ENCODE results near the gene KRTAP13-4.

Gene KRTAP13-4

DNA sequence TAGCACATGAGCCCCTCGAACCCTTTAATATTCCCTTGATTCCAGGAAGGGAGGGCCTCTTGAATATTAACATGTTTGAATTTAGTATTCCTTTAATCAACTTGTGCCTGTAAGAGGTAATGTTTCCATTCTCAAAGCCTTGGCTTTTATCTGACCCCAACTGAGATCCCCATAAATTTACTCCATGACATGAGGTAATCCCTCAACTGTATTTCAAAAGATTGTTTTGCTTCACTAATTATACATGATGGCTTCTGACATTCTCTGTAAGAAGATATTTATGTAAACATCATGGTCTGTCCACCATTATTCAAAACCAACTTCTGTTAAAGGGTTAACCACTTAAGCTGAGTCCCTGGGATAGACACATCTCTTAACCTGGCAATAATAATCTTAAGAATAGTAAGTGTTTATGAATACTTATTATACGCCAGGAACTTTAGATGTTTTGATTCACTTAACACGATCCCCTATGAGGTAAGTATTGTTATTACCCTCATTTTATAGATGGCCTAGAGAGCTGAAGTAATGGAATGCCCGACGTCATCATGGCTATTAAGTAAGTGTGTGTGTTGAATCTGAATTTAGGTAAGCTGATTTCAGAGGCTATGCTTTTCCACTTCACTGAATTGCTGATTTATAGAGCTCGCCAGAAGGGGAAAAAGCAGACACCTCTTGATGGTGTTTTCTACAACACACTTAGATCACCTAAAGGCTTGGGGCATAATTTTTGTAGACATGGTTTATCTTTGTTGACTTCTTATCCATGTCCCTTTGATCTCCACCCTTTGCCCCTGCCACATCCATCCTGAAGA, 39.1 kb downstream of the KRTAP13-4 start:
- no peak for DNase-seq (ENCODE audit: low spot score)
- no peak overlapping the region for H3K27ac ChIP-seq (replicated peaks; ENCODE audit: low read length)

DNA sequence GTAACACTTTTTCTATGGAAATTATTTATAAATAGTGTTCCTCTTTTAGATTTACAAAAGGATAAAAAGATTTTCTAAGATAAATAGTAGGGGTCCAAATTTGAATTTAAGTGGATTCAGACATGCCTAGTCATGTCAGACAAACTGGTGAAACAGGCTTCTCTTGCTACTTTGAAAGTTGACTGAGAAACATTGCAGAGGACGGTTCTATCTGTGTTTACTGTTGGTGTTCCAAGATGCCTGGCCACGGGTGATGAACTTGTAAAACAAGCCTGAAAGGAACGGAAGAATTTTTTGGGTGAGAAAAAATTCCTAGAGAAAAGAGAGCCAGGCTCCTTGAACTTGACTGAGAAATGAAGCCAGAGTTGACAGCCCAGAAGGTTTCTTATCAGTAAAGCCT, 48.0 kb downstream of the KRTAP13-4 start:
- no peak overlapping the region for H3K9ac ChIP-seq (ENCODE audit: low read depth, low read length, poor library complexity)
- no peaks in the 10 kb centered on the region for H3K27me3 ChIP-seq (ENCODE audit: control insufficient read depth in 3 of 3, insufficient read depth in 3 of 3, low read depth in 1 of 3, low read length in 3 of 3)
- no peak overlapping the region for H2AK5ac ChIP-seq (ENCODE audit: low read depth, low read length)
- H4K91ac ChIP-seq (ENCODE audit: low read depth, low read length, poor library complexity) = no peak overlapping the region
- no peaks in the 10 kb centered on the region for H3K36me3 ChIP-seq (replicated peaks in 1 of 2; ENCODE audit: control insufficient read depth in 2 of 2, insufficient read depth in 2 of 2, low read length in 2 of 2)
- H2AFZ ChIP-seq (ENCODE audit: low read length) = no peak overlapping the region
- H2BK12ac ChIP-seq (ENCODE audit: low read length) = no peak overlapping the region
- no peaks in the 10 kb centered on the region for H3K9me3 ChIP-seq (replicated peaks in 1 of 2; ENCODE audit: control insufficient read depth in 2 of 2, insufficient read depth in 1 of 2, low read depth in 1 of 2, low read length in 2 of 2)
- no peak overlapping the region for H2BK120ac ChIP-seq (ENCODE audit: low read depth, low read length)
- no peak for DNase-seq (ENCODE audit: low spot score)
- no peak overlapping the region for H3K4me3 ChIP-seq (ENCODE audit: low read length in 2 of 2)
- H4K8ac ChIP-seq (ENCODE audit: low read depth, low read length) = no peak overlapping the region
- H3K79me1 ChIP-seq (ENCODE audit: low read depth, low read length) = no peaks in the 10 kb centered on the region
- H3K4me1 ChIP-seq (ENCODE audit: control insufficient read depth in 2 of 2, insufficient read depth in 1 of 2, low read depth in 1 of 2, low read length in 2 of 2) = no peaks in the 10 kb centered on the region
- H2BK5ac ChIP-seq (ENCODE audit: low read length) = no peak overlapping the region
- no peak overlapping the region for H3K18ac ChIP-seq (ENCODE audit: low read length)
- H3K14ac ChIP-seq (ENCODE audit: low read length) = no peak overlapping the region
- H3K4ac ChIP-seq (ENCODE audit: low read length) = no peak overlapping the region
- H3K27ac ChIP-seq (replicated peaks; ENCODE audit: low read length) = no peak overlapping the region
- no CpG with 5 or more reads among the region's 3 CpGs for WGBS, 2 donors (ENCODE audit: extremely low coverage in 2 of 2, insufficient read length in 2 of 2, insufficient replicate concordance in 1 of 2)
- no peak overlapping the region for H3K23ac ChIP-seq (ENCODE audit: low read depth, low read length, poor library complexity)
- no peak overlapping the region for H3K4me2 ChIP-seq (ENCODE audit: insufficient read depth, low read length, poor library complexity, severe bottlenecking)
- no peak overlapping the region for H2BK15ac ChIP-seq (ENCODE audit: low read length)

More for the DNA sequence above, 39.1 kb downstream of the KRTAP13-4 start:
- Histone ChIP-seq H3K4ac (ENCODE audit: low read length) (no peak overlapping the region), H2AFZ (ENCODE audit: low read length) (no peak overlapping the region), H3K4me3 (ENCODE audit: low read length in 2 of 2) (no peak overlapping the region), H3K9ac (ENCODE audit: low read depth, low read length, poor library complexity) (no peak overlapping the region), H2AK5ac (ENCODE audit: low read depth, low read length) (no peak overlapping the region), H3K27me3 (ENCODE audit: control insufficient read depth in 3 of 3, insufficient read depth in 3 of 3, low read depth in 1 of 3, low read length in 3 of 3) (no peaks in the 10 kb centered on the region), H2BK5ac (ENCODE audit: low read length) (no peak overlapping the region), H3K79me1 (ENCODE audit: low read depth, low read length) (no peaks in the 10 kb centered on the region), H3K36me3 (replicated peaks in 1 of 2; ENCODE audit: control insufficient read depth in 2 of 2, insufficient read depth in 2 of 2, low read length in 2 of 2) (no peaks in the 10 kb centered on the region), H2BK12ac (ENCODE audit: low read length) (no peak overlapping the region), H3K18ac (ENCODE audit: low read length) (no peak overlapping the region), H3K9me3 (replicated peaks in 1 of 2; ENCODE audit: control insufficient read depth in 2 of 2, insufficient read depth in 1 of 2, low read depth in 1 of 2, low read length in 2 of 2) (no peaks in the 10 kb centered on the region), H3K4me1 (ENCODE audit: control insufficient read depth in 2 of 2, insufficient read depth in 1 of 2, low read depth in 1 of 2, low read length in 2 of 2) (peaks cover 0 to 2% of the 10 kb centered on the region in 2 donors), H4K8ac (ENCODE audit: low read depth, low read length) (no peak overlapping the region), H3K23ac (ENCODE audit: low read depth, low read length, poor library complexity) (no peak overlapping the region), H2BK15ac (ENCODE audit: low read length) (no peak overlapping the region), H3K14ac (ENCODE audit: low read length) (no peak overlapping the region), H2BK120ac (ENCODE audit: low read depth, low read length) (no peak overlapping the region), H4K91ac (ENCODE audit: low read depth, low read length, poor library complexity) (no peak overlapping the region), H3K4me2 (ENCODE audit: insufficient read depth, low read length, poor library complexity, severe bottlenecking) (no peak overlapping the region)
- WGBS, 2 donors (ENCODE audit: extremely low coverage in 2 of 2, insufficient read length in 2 of 2, insufficient replicate concordance in 1 of 2) = no CpG with 5 or more reads among the region's 6 CpGs

DNA sequence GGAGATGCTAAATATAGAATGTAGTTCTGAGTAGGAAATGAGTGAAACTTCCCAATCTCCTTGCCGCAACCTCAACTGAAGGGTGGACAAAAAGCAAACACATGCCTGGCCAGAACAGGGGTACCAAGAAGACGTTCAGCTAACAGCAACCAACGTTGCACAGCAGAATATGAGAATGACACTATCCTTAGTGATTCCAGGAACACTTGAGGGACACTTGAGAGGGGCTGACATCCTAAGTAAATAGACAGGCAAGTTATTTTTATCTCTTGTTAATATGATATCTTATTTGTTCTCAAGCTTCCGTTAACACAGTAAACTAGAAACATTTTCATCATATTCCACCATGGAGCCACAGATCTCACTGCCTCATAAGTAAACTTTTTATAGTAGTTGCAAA, 49.2 kb downstream of the KRTAP13-4 start:
- no peaks in the 10 kb centered on the region for H3K36me3 ChIP-seq (replicated peaks in 1 of 2; ENCODE audit: control insufficient read depth in 2 of 2, insufficient read depth in 2 of 2, low read length in 2 of 2)
- WGBS, 2 donors (ENCODE audit: extremely low coverage in 2 of 2, insufficient read length in 2 of 2, insufficient replicate concordance in 1 of 2) = no CpG with 5 or more reads among the region's 4 CpGs
- H3K4ac ChIP-seq (ENCODE audit: low read length) = no peak overlapping the region
- no peak overlapping the region for H2BK120ac ChIP-seq (ENCODE audit: low read depth, low read length)
- no peak overlapping the region for H2AK5ac ChIP-seq (ENCODE audit: low read depth, low read length)
- no peak overlapping the region for H2BK15ac ChIP-seq (ENCODE audit: low read length)
- no peak overlapping the region for H4K8ac ChIP-seq (ENCODE audit: low read depth, low read length)
- H3K27ac ChIP-seq (replicated peaks; ENCODE audit: low read length) = no peak overlapping the region
- no peak overlapping the region for H4K91ac ChIP-seq (ENCODE audit: low read depth, low read length, poor library complexity)
- no peaks in the 10 kb centered on the region for H3K79me1 ChIP-seq (ENCODE audit: low read depth, low read length)
- H3K4me2 ChIP-seq (ENCODE audit: insufficient read depth, low read length, poor library complexity, severe bottlenecking) = no peak overlapping the region
- no peak overlapping the region for H2BK12ac ChIP-seq (ENCODE audit: low read length)
- DNase-seq (ENCODE audit: low spot score) = no peak
- no peak overlapping the region for H3K18ac ChIP-seq (ENCODE audit: low read length)
- no peak overlapping the region for H2BK5ac ChIP-seq (ENCODE audit: low read length)
- no peaks in the 10 kb centered on the region for H3K27me3 ChIP-seq (ENCODE audit: control insufficient read depth in 3 of 3, insufficient read depth in 3 of 3, low read depth in 1 of 3, low read length in 3 of 3)
- H2AFZ ChIP-seq (ENCODE audit: low read length) = no peak overlapping the region
- H3K9me3 ChIP-seq (replicated peaks in 1 of 2; ENCODE audit: control insufficient read depth in 2 of 2, insufficient read depth in 1 of 2, low read depth in 1 of 2, low read length in 2 of 2) = no peaks in the 10 kb centered on the region
- H3K14ac ChIP-seq (ENCODE audit: low read length) = no peak overlapping the region
- H3K9ac ChIP-seq (ENCODE audit: low read depth, low read length, poor library complexity) = no peak overlapping the region
- no peak overlapping the region for H3K23ac ChIP-seq (ENCODE audit: low read depth, low read length, poor library complexity)
- H3K4me3 ChIP-seq (ENCODE audit: low read length in 2 of 2) = no peak overlapping the region
- H3K4me1 ChIP-seq (ENCODE audit: control insufficient read depth in 2 of 2, insufficient read depth in 1 of 2, low read depth in 1 of 2, low read length in 2 of 2) = no peaks in the 10 kb centered on the region

DNA sequence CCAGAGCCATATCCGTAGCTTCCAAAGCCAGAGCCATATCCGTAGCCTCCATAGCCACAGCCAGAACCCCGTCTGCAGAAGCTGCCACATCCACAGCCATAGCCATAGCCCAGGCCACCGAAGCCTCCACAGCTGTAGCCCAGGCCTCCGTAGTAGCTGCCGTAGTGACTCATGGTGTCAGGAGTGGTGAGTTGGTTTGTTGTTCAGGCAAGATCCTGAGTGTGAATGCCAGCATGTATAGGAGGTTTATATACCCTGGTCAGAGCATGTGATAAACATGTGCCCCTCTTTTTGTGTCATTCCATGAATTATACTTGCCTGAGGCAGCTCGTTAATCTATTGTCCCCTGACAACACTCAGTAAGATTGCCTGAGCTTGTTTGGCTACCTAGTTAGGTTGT, 50.1 kb downstream of the KRTAP13-4 start, which contains the start of gene KRTAP19-1:
KRTAP19-1 (minus strand) TSS at position 223 of the 400 bp plus-strand sequence; CDS start at position 173, 50 bp downstream.
- Histone ChIP-seq H2BK120ac (ENCODE audit: low read depth, low read length) (no peak within 1 kb of the TSS), H3K79me1 (ENCODE audit: low read depth, low read length) (no peaks in the 10 kb centered on the region), H3K36me3 (replicated peaks in 1 of 2; ENCODE audit: control insufficient read depth in 2 of 2, insufficient read depth in 2 of 2, low read length in 2 of 2) (no peaks in the 10 kb centered on the region), H3K4me1 (ENCODE audit: control insufficient read depth in 2 of 2, insufficient read depth in 1 of 2, low read depth in 1 of 2, low read length in 2 of 2) (no peaks in the 10 kb centered on the region), H3K4me2 (ENCODE audit: insufficient read depth, low read length, poor library complexity, severe bottlenecking) (no peak within 1 kb of the TSS), H3K14ac (ENCODE audit: low read length) (no peak within 1 kb of the TSS), H3K9me3 (replicated peaks in 1 of 2; ENCODE audit: control insufficient read depth in 2 of 2, insufficient read depth in 1 of 2, low read depth in 1 of 2, low read length in 2 of 2) (no peaks in the 10 kb centered on the region), H3K27me3 (ENCODE audit: control insufficient read depth in 3 of 3, insufficient read depth in 3 of 3, low read depth in 1 of 3, low read length in 3 of 3) (no peaks in the 10 kb centered on the region), H2BK12ac (ENCODE audit: low read length) (no peak within 1 kb of the TSS), H3K27ac (replicated peaks; ENCODE audit: low read length) (no peak within 1 kb of the TSS), H2BK5ac (ENCODE audit: low read length) (no peak within 1 kb of the TSS), H2AFZ (ENCODE audit: low read length) (no peak within 1 kb of the TSS), H3K4me3 (ENCODE audit: low read length in 2 of 2) (no peak within 1 kb of the TSS), H3K9ac (ENCODE audit: low read depth, low read length, poor library complexity) (no peak within 1 kb of the TSS), H4K8ac (ENCODE audit: low read depth, low read length) (no peak within 1 kb of the TSS), H2AK5ac (ENCODE audit: low read depth, low read length) (no peak within 1 kb of the TSS), H3K23ac (ENCODE audit: low read depth, low read length, poor library complexity) (no peak within 1 kb of the TSS), H4K91ac (ENCODE audit: low read depth, low read length, poor library complexity) (no peak within 1 kb of the TSS), H2BK15ac (ENCODE audit: low read length) (no peak within 1 kb of the TSS), H3K4ac (ENCODE audit: low read length) (no peak within 1 kb of the TSS), H3K18ac (ENCODE audit: low read length) (no peak within 1 kb of the TSS)
- WGBS, 2 donors (ENCODE audit: extremely low coverage in 2 of 2, insufficient read length in 2 of 2, insufficient replicate concordance in 1 of 2) = no CpG with 5 or more reads among the region's 7 CpGs
- no peak for DNase-seq (ENCODE audit: low spot score)
